Measurements from ENCODE around the gene SLIT3.

DNA sequence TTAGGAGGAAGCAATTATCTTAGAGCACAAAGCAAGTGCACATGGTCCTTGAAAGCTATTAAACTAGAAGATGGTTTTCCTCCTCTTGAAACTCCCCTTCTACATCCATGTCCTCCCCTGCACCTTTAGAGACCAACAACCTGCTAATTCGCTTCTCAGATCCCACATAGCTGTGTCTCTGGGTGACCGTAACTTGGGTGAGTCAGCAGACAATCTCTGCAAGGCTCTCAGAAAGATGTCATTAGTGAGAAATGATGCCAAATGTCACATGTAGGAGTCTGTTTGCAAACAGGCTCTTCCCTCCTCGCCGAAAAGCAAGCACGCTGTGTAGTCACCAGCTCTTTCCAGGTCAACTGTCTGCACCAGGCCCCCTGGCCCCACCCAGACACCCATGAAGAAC is 291.8 kb downstream of the SLIT3 start:
- TF ChIP-seq, protein P1, sequence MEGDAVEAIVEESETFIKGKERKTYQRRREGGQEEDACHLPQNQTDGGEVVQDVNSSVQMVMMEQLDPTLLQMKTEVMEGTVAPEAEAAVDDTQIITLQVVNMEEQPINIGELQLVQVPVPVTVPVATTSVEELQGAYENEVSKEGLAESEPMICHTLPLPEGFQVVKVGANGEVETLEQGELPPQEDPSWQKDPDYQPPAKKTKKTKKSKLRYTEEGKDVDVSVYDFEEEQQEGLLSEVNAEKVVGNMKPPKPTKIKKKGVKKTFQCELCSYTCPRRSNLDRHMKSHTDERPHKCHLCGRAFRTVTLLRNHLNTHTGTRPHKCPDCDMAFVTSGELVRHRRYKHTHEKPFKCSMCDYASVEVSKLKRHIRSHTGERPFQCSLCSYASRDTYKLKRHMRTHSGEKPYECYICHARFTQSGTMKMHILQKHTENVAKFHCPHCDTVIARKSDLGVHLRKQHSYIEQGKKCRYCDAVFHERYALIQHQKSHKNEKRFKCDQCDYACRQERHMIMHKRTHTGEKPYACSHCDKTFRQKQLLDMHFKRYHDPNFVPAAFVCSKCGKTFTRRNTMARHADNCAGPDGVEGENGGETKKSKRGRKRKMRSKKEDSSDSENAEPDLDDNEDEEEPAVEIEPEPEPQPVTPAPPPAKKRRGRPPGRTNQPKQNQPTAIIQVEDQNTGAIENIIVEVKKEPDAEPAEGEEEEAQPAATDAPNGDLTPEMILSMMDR (IDR thresholded peaks at IDR 0.05; ENCODE audit: extremely low read depth in 1 of 2, insufficient read depth in 1 of 2, low read depth in 1 of 2, low read length in 2 of 2): no peak
- TF ChIP-seq POLR2A (IDR thresholded peaks at IDR 0.05; ENCODE audit: low read depth, low read length) (no peak), EZH2 (IDR thresholded peaks at IDR 0.05; ENCODE audit: borderline replicate concordance, low read depth, low read length, severe bottlenecking) (no peak), POLR2AphosphoS5 (IDR thresholded peaks at IDR 0.05; ENCODE audit: insufficient read depth, low read depth, low read length) (no peak), FOS (IDR thresholded peaks at IDR 0.05; ENCODE audit: borderline replicate concordance, insufficient read depth, low read length) (no peak), JUN (IDR thresholded peaks at IDR 0.05; ENCODE audit: borderline replicate concordance, insufficient read depth, insufficient read length, low read depth) (no peak)
- TF ChIP-seq, protein P2, sequence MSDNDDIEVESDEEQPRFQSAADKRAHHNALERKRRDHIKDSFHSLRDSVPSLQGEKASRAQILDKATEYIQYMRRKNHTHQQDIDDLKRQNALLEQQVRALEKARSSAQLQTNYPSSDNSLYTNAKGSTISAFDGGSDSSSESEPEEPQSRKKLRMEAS (IDR thresholded peaks at IDR 0.05; ENCODE audit: insufficient read depth, insufficient read length): no peak
